HG03159 (cell line): ENCODE data around the gene RMI2.
A peak's percentile ranks its signal among the peaks of the same experiment; 100 is the strongest.

Experiments used
- ATAC-seq: cut with Tn5 transposase; IDR thresholded peaks from one replicate; pipeline ENCODE4 v1.9.1; 2021; ENCODE audit warnings: mild to moderate bottlenecking, moderate library complexity; ENCODE audit not compliant: unreplicated experiment

The RMI2 gene

GRCh38 chr16:11379420-11379819, 34.2 kb downstream of the RMI2 start:
- ATAC-seq, result peak; percentile 67

- no peak for ATAC-seq
Observed at GRCh38 chr16:11380836-11381235, 35.6 kb downstream of the RMI2 start.

GRCh38 chr16:11383481-11384183, 38.4 kb downstream of the RMI2 start:
- no peak for ATAC-seq

- ATAC-seq, result no peak
Observed at GRCh38 chr16:11384184-11384955, 39.1 kb downstream of the RMI2 start.

GRCh38 chr16:11384956-11385586, 39.8 kb downstream of the RMI2 start:
- ATAC-seq, result no peak

- ATAC-seq, result no peak
Observed at GRCh38 chr16:11386054-11386680, 40.9 kb downstream of the RMI2 start.

- no peak for ATAC-seq
Observed at GRCh38 chr16:11386791-11387546, 41.7 kb downstream of the RMI2 start.

GRCh38 chr16:11389083-11389482, 43.8 kb downstream of the RMI2 start:
- no peak for ATAC-seq

GRCh38 chr16:11389631-11390565, 44.6 kb downstream of the RMI2 start:
- no peak for ATAC-seq

GRCh38 chr16:11390573-11391495, 45.6 kb downstream of the RMI2 start:
- ATAC-seq, result no peak

GRCh38 chr16:11391576-11391975, 46.3 kb downstream of the RMI2 start:
- ATAC-seq, result no peak

GRCh38 chr16:11392041-11392581, 46.9 kb downstream of the RMI2 start:
- no peak for ATAC-seq

GRCh38 chr16:11393366-11393765, 48.1 kb downstream of the RMI2 start:
- no peak for ATAC-seq

GRCh38 chr16:11393861-11394592, 48.8 kb downstream of the RMI2 start:
- no peak for ATAC-seq

- no peak for ATAC-seq
Observed at GRCh38 chr16:11394593-11394960, 49.3 kb downstream of the RMI2 start.

- no peak for ATAC-seq
Observed at GRCh38 chr16:11395008-11395948, 50.0 kb downstream of the RMI2 start.

GRCh38 chr16:11395949-11396240, 50.6 kb downstream of the RMI2 start:
- no peak for ATAC-seq
